ENCODE data around the gene ATXN2. TPM values are rescaled to one million over a fixed set of nuclear protein-coding genes. Genes with fewer than 3 reads are reported as not detected.

ATXN2 gene
- total RNA-seq, 1 donor from 2014 or later: 34.2 TPM

DNA sequence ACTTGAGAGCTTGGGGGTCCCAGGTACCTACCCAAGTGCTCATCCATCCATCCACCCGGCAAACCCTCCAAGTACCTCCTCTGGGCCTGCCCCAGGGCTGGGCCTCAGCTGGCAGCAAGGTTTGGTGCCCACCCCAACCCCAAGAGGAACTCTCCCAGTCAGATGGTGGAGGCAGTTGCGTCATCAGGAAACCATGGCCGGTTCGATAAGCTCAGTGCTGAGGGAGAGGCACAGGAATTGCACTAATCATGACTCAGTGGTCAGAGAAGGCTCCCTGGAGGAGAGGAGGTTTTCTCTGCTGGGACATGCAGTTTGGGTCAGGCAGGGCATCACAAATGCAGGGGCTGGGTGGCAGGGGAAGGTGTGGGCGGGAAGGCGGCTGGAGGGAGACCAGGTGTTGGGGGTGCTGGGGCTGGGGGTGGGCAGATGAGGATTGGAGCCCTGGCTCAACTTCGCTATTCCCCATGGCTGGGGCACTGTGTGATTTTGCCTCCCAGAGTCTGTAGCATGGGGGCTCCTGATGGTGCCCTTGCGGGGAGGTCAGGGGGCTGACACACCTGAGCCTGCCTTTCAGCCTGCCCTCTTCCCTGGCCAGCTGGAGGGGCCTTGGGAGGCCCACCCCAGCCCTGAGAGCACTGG, 161.2 kb downstream of the ATXN2 start:
- H3K27me3 Mint-ChIP-seq (ENCODE audit: insufficient read depth, low read depth): peaks cover 5% of the 10 kb centered on the region
- no peaks in the 10 kb centered on the region for H3K27me3 ChIP-seq
- H3K36me3 Mint-ChIP-seq: peaks cover 7% of the 10 kb centered on the region
- no peaks in the 10 kb centered on the region for H3K9me3 Mint-ChIP-seq
- no peak overlapping the region for H3K4me3 Mint-ChIP-seq
- no peaks in the 10 kb centered on the region for H3F3A ChIP-seq (ENCODE audit: low read depth)
- H3K27ac ChIP-seq: no peak overlapping the region
- DNase-seq (ENCODE audit: low spot score): no peak
- H3K4me1 ChIP-seq: no peaks in the 10 kb centered on the region
- H3K9me3 ChIP-seq (ENCODE audit: low read depth): no peaks in the 10 kb centered on the region
- H3K36me3 ChIP-seq: no peaks in the 10 kb centered on the region
- no peaks in the 10 kb centered on the region for H3K79me2 ChIP-seq (ENCODE audit: low read depth)
- H3K4me1 Mint-ChIP-seq: peaks cover 17% of the 10 kb centered on the region
- H3K27ac Mint-ChIP-seq: no peak overlapping the region
- H2AFZ ChIP-seq (replicated peaks): no peak overlapping the region
- H4K20me1 ChIP-seq (ENCODE audit: low read depth): no peaks in the 10 kb centered on the region
- TF ChIP-seq EZH2 (IDR thresholded peaks at IDR 0.05): no peak
- TF ChIP-seq, protein P1, sequence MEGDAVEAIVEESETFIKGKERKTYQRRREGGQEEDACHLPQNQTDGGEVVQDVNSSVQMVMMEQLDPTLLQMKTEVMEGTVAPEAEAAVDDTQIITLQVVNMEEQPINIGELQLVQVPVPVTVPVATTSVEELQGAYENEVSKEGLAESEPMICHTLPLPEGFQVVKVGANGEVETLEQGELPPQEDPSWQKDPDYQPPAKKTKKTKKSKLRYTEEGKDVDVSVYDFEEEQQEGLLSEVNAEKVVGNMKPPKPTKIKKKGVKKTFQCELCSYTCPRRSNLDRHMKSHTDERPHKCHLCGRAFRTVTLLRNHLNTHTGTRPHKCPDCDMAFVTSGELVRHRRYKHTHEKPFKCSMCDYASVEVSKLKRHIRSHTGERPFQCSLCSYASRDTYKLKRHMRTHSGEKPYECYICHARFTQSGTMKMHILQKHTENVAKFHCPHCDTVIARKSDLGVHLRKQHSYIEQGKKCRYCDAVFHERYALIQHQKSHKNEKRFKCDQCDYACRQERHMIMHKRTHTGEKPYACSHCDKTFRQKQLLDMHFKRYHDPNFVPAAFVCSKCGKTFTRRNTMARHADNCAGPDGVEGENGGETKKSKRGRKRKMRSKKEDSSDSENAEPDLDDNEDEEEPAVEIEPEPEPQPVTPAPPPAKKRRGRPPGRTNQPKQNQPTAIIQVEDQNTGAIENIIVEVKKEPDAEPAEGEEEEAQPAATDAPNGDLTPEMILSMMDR (IDR thresholded peaks at IDR 0.05): no peak
- TF ChIP-seq EZH2phosphoT487 (IDR thresholded peaks at IDR 0.05): no peak
- H3K9ac ChIP-seq: no peak overlapping the region
- H3K4me3 ChIP-seq: no peak overlapping the region
- no peak overlapping the region for H3K4me2 ChIP-seq

DNA sequence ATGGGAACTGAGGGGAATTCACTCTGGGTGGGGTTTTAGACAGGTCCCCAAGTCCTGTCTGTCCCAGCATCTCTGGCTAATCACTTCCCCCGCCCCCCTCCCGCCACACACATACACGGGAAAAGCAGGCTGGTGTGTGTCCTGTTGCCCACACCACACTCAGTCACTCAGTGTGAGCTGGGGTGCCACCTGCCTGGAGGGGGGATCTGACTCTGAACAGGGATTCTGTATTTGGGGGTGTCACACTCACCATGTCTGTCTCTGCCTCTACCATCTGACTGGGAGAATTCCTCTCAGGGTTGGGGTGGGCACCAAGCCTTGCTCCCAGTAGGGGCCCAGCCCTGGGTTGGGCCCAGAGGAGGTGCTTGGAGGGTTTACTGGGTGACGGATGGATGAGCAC, 162.3 kb downstream of the ATXN2 start:
- peaks cover 5% of the 10 kb centered on the region for H3K27me3 Mint-ChIP-seq (ENCODE audit: insufficient read depth, low read depth)
- no peaks in the 10 kb centered on the region for H3K4me1 ChIP-seq
- peak overlapping the region; percentile 84 for H3K27ac Mint-ChIP-seq
- no peaks in the 10 kb centered on the region for H3K9me3 Mint-ChIP-seq
- peaks cover 17% of the 10 kb centered on the region for H3K4me1 Mint-ChIP-seq
- no peak overlapping the region for H2AFZ ChIP-seq (replicated peaks)
- no peaks in the 10 kb centered on the region for H3K36me3 ChIP-seq
- no peaks in the 10 kb centered on the region for H3K79me2 ChIP-seq (ENCODE audit: low read depth)
- no peak for DNase-seq (ENCODE audit: low spot score)
- no peak overlapping the region for H3K4me3 ChIP-seq
- TF ChIP-seq, protein P1 (IDR thresholded peaks at IDR 0.05): no peak
- TF ChIP-seq EZH2 (IDR thresholded peaks at IDR 0.05) (no peak), EZH2phosphoT487 (IDR thresholded peaks at IDR 0.05) (no peak)
- no peaks in the 10 kb centered on the region for H3K9me3 ChIP-seq (ENCODE audit: low read depth)
- H3K36me3 Mint-ChIP-seq: peaks cover 4% of the 10 kb centered on the region
- no peaks in the 10 kb centered on the region for H4K20me1 ChIP-seq (ENCODE audit: low read depth)
- H3K4me3 Mint-ChIP-seq: no peak overlapping the region
- no peak overlapping the region for H3K27ac ChIP-seq
- no peaks in the 10 kb centered on the region for H3F3A ChIP-seq (ENCODE audit: low read depth)
- H3K9ac ChIP-seq: no peak overlapping the region
- no peak overlapping the region for H3K4me2 ChIP-seq
- H3K27me3 ChIP-seq: no peaks in the 10 kb centered on the region

DNA sequence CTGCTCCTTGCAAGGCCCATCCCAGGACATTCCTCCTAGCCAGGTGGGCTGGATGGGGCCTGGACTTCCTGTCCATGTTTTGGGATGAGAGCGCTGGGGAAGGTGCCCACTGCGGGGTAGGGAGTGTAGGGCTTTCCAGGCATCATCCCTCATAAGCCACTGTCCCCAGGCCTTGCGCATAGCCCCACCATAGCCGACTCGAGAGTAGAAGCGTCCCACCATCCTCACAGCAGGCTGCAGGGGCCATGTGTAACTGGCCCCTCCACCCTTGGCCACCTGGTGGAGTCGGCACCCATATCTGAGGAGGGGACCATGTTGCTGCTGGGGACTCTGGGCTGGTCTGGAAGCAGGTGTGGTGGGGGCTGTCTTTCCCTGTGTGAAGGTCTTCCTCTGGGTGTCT, 162.8 kb downstream of the ATXN2 start:
- H3K27me3 ChIP-seq: no peaks in the 10 kb centered on the region
- no peak overlapping the region for H3K27ac ChIP-seq
- peaks cover 4% of the 10 kb centered on the region for H3K36me3 Mint-ChIP-seq
- H3K9me3 Mint-ChIP-seq: no peaks in the 10 kb centered on the region
- H3K4me2 ChIP-seq: no peak overlapping the region
- no peak overlapping the region for H3K9ac ChIP-seq
- no peak overlapping the region for H3K4me3 Mint-ChIP-seq
- no peak overlapping the region for H2AFZ ChIP-seq (replicated peaks)
- no peaks in the 10 kb centered on the region for H4K20me1 ChIP-seq (ENCODE audit: low read depth)
- H3F3A ChIP-seq (ENCODE audit: low read depth): no peaks in the 10 kb centered on the region
- H3K4me1 ChIP-seq: peaks cover 5% of the 10 kb centered on the region
- peak overlapping the region; percentile 84 for H3K27ac Mint-ChIP-seq
- TF ChIP-seq, protein P1 (IDR thresholded peaks at IDR 0.05): no peak
- no peak for TF ChIP-seq EZH2 (IDR thresholded peaks at IDR 0.05)
- TF ChIP-seq EZH2phosphoT487 (IDR thresholded peaks at IDR 0.05): no peak
- H3K4me3 ChIP-seq: no peak overlapping the region
- H3K4me1 Mint-ChIP-seq: peaks cover 22% of the 10 kb centered on the region
- DNase-seq (ENCODE audit: low spot score): no peak
- H3K9me3 ChIP-seq (ENCODE audit: low read depth): no peaks in the 10 kb centered on the region
- no peaks in the 10 kb centered on the region for H3K36me3 ChIP-seq
- H3K79me2 ChIP-seq (ENCODE audit: low read depth): no peaks in the 10 kb centered on the region
- H3K27me3 Mint-ChIP-seq (ENCODE audit: insufficient read depth, low read depth): peaks cover 6% of the 10 kb centered on the region

Measured in neural progenitor cell (in vitro differentiated cells).